Thyroid gland (tissue), 4 donors: ENCODE measurements around the gene DUOXA1.

Experiments
- POLR2A ChIP-seq, 2 donors: fragments of 450-650 bp; IDR thresholded peaks; one replicate each; pipeline ENCODE4 v1.6.1; 2017; ENCODE audit warnings: antibody characterized with exemption in 2 of 2, mild to moderate bottlenecking in 2 of 2, moderate library complexity in 1 of 2
- TF ChIP-seq, protein P1 (sequence below), 6 experiments: fragments of 200-600 bp in 3 of 6; fragments of 450-650 bp in 3 of 6; sonication (generic) in 3 of 6; IDR thresholded peaks; one replicate each; pipeline ENCODE4 v1.5.1; 2016 to 2019; ENCODE audit warnings: antibody characterized with exemption in 6 of 6, mild to moderate bottlenecking in 2 of 6, inconsistent platforms in 1 of 6, moderate library complexity in 1 of 6

DNA sequence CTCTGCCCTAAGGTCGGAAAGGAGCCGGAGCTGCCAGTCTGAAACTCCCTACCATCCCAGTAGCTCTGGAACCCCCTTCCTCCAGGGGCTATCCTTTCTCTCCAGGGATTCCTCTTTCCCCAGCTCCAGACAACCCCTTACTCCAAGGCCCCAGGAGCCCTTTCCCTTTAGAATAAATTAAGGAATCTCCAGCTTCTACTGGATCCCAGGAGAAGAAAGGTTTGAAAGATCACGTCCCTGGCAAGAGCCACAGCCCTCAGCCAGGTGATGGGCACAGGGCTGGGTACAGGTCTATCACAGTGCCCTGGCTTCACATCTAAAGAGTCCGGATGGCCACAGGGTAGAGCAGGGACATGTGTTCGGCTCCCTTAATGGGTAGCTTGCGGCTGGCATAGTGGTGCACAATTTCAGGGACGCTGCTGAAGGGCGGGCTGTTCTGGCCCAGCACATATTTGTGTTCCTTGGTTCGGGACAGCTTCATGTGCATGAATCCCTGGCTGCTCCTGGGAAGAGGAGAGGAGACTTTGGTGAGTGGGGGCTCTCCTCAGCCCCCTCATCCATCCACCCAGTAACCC, 38.0 kb upstream of the DUOXA1 start:
- TF ChIP-seq, protein P1, sequence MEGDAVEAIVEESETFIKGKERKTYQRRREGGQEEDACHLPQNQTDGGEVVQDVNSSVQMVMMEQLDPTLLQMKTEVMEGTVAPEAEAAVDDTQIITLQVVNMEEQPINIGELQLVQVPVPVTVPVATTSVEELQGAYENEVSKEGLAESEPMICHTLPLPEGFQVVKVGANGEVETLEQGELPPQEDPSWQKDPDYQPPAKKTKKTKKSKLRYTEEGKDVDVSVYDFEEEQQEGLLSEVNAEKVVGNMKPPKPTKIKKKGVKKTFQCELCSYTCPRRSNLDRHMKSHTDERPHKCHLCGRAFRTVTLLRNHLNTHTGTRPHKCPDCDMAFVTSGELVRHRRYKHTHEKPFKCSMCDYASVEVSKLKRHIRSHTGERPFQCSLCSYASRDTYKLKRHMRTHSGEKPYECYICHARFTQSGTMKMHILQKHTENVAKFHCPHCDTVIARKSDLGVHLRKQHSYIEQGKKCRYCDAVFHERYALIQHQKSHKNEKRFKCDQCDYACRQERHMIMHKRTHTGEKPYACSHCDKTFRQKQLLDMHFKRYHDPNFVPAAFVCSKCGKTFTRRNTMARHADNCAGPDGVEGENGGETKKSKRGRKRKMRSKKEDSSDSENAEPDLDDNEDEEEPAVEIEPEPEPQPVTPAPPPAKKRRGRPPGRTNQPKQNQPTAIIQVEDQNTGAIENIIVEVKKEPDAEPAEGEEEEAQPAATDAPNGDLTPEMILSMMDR (IDR thresholded peaks at IDR 0.05): no peak
- TF ChIP-seq POLR2A (IDR thresholded peaks at IDR 0.05): no peak
